NCI-H510A (cell line): ENCODE measurements around the gene RBPJ.

Experiments used
- DNase-seq: peaks from one replicate; lab custom pipeline; 2025; lab: John Stamatoyannopoulos, UW

Gene RBPJ

DNA sequence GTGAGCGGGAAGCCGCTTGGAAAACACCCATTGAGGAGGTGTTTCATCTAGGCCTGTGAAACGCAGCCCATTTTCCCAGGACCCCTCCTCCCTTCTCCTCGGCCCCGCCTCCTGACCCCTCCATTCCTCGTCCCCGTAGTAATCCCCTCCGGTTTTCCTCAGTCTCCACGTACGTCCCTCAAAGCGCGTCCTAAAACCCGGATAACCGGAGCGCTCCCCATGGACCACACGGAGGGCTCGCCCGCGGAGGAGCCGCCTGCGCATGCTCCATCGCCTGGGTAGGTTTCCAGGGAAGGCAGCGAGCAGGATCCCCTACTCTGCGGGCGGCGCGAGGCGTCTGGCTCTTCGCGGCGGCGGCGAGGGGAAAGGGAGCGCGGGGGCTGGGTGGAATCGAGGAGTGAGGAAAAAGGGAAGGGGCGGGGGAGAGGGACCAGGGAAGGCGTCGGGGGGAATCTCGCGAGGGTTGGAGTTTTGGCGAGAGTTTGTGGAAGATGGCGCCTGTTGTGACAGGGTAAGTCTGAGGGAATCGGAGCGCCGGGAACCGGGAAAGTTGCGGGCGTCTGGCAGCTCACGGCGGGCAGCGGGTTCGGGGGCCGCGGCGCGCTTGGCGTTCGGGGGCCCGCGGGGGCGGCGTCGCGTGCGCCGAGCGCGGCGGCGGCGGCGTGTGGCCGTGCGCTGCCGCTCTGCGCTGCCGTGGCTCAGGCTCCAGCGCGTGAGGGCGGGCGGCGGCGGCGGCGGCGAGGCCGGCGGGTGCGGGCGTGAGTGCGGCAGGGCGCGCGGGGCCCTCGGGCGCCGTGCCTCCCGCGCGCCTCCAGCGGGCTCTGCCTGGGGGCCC lies at the start of gene RBPJ:
RBPJ (plus strand) TSS at position 477 of the 835 bp plus-strand sequence; CDS start at position 492, 15 bp downstream.
- peak; percentile 92 for DNase-seq

GRCh38 chr4:26271703-26272102 lies 49.1 kb upstream of the RBPJ start:
- no peak for DNase-seq

- no peak for DNase-seq
Observed at GRCh38 chr4:26272654-26273615, 47.9 kb upstream of the RBPJ start.

- no peak for DNase-seq
Observed at GRCh38 chr4:26273616-26273980, 47.2 kb upstream of the RBPJ start.

DNA sequence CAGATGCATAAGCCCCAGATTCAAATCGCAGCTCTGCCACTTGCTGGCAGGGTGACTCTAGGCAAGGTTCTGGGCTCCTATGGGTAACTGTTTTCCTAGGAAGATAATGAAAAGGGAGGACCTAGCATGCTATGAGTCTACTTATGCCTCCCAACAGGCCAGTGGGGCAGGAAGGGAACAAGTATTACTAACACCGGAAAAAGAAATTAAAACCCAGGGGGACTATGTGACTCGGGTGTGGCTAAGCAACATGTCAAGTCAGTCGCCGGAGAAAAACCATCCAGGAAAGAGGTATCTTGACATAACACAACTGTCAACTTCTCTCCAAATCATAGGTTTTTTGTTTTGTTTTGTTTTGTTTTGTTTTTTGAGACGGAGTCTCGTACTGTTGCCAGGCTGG lies 45.5 kb upstream of the RBPJ start:
- no peak for DNase-seq

- DNase-seq, result no peak
Observed at GRCh38 chr4:26279446-26279845, 41.4 kb upstream of the RBPJ start.

DNA sequence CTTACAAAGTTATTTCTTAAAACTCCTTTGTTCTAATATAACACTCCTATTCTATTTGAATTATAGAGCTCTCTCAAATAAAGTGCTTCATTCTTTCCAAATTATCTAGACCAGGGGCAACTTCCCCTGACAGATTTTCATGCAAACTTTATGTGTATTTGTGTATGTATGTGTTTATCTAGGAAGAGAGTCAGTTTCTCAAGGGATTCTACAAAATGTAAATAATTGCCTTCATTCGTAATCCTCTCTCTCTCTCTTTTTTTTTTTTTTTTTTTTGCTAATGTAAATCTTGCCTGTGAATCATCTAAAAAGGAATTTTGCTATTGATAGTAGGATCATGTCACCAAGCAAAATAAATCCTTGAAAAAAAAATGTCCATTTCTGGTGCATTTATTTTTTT lies 38.9 kb upstream of the RBPJ start:
- DNase-seq, result no peak

DNA sequence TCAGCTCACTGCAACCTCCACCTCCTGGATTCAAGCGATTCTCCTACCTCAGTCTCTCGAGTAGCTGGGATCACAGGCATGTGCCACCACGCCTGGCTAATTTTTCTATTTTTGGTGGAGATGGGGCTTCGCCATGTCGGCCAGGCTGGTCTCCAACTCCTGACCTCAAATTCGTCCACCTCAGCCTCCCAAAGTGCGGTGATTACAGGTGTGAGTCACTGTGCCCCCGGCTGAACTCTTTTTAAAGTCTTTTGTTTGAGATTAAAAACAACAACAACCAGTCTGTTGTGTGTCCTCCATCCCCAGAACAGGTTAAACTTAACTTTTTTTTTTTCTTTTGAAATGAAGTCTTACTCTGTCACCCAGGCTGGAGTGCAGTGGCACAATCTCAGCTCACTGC lies 36.3 kb upstream of the RBPJ start:
- DNase-seq, result no peak

- DNase-seq, result no peak
Observed at GRCh38 chr4:26285272-26285671, 35.5 kb upstream of the RBPJ start.

- DNase-seq, result no peak
Observed at GRCh38 chr4:26287756-26288155, 33.1 kb upstream of the RBPJ start.

DNA sequence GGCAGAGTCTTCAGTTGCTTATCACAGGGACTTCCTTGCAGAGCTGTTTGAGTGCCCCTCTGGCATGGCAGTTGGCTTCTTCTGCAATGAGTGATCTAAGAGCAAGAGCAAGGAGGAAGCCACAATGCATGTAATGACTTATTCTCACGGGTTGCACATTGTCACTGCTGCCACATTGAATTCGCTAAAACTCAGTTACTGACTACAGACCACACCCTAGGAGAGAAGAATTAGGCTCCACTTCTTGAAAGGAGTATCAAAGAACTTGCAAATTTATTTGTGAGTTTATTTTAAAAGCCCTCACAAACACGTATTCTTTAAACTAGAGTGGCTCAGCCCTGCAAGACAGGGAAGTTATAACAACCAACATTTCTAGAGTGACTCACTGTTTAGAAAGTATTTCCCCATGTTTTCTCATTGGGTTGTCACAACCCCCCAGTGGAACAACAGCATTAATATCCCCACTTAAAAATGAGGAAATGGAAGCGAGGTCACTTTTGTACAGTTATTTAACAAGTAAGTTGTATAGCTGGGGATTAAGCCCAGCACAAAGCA lies 32.4 kb upstream of the RBPJ start:
- DNase-seq, result no peak

- no peak for DNase-seq
Observed at GRCh38 chr4:26289401-26289800, 31.4 kb upstream of the RBPJ start.

GRCh38 chr4:26290321-26290720 lies 30.5 kb upstream of the RBPJ start:
- DNase-seq, result no peak

- no peak for DNase-seq
Observed at GRCh38 chr4:26294904-26295303, 25.9 kb upstream of the RBPJ start.

GRCh38 chr4:26296021-26296420 lies 24.8 kb upstream of the RBPJ start:
- DNase-seq, result no peak

GRCh38 chr4:26296514-26296913 lies 24.3 kb upstream of the RBPJ start:
- no peak for DNase-seq

- no peak for DNase-seq
Observed at GRCh38 chr4:26297219-26297618, 23.6 kb upstream of the RBPJ start.

GRCh38 chr4:26298198-26298947 lies 22.4 kb upstream of the RBPJ start:
- no peak for DNase-seq

GRCh38 chr4:26299254-26299882 lies 21.4 kb upstream of the RBPJ start:
- DNase-seq, result no peak

GRCh38 chr4:26300314-26301307 lies 20.2 kb upstream of the RBPJ start:
- DNase-seq, result no peak
